Measurements from ENCODE around the gene LTC4S. TPM values are rescaled to one million over a fixed set of nuclear protein-coding genes. Genes with fewer than 3 reads are reported as not detected.
A peak's percentile ranks its signal among the peaks of the same experiment; 100 is the strongest.

Gene LTC4S
- total RNA-seq, 1 donor from 2014 or later = 5.5 TPM

DNA sequence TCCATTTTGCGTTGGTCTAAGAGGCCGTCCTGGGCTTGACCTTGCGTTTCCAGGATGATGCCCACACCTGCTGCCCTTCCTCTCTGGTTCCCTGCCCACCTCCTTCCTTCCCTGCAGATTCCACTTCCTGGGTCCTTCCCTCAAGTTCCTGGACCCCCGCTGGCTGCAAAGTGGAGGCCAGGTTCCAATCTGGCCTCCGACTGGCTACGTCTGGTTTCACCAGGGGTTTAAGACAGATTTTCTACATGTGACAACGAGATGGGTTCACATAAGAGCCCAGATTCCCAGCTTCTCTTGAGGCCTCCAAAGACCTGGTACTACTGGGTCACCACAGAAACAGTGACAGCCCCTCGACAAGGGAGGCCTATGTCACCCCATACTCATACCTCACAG, 10.8 kb downstream of the LTC4S start:
- Mint-ChIP-seq H3K4me1 (ENCODE audit: low read depth) (peaks cover 15% of the 10 kb centered on the region), H3K27ac (no peak overlapping the region), H3K4me3 (ENCODE audit: low read depth) (peak overlapping the region; percentile 86), H3K27me3 (no peaks in the 10 kb centered on the region), H3K9me3 (ENCODE audit: low read depth) (no peaks in the 10 kb centered on the region), H3K36me3 (ENCODE audit: insufficient read depth) (peaks cover 5% of the 10 kb centered on the region)
- DNase-seq (ENCODE audit: low spot score, unreplicated experiment) = no peak
- no peak for TF ChIP-seq CTCF (IDR thresholded peaks at IDR 0.05; ENCODE audit: unreplicated experiment)

- H3K36me3 Mint-ChIP-seq (ENCODE audit: insufficient read depth) = peaks cover 5% of the 10 kb centered on the region
- H3K27me3 Mint-ChIP-seq = no peaks in the 10 kb centered on the region
- H3K4me1 Mint-ChIP-seq (ENCODE audit: low read depth) = peaks cover 15% of the 10 kb centered on the region
- peak overlapping the region; percentile 86 for H3K4me3 Mint-ChIP-seq (ENCODE audit: low read depth)
- TF ChIP-seq CTCF (IDR thresholded peaks at IDR 0.05; ENCODE audit: unreplicated experiment) = no peak
- DNase-seq (ENCODE audit: low spot score, unreplicated experiment) = no peak
- peak overlapping the region; percentile 84 for H3K27ac Mint-ChIP-seq
- no peaks in the 10 kb centered on the region for H3K9me3 Mint-ChIP-seq (ENCODE audit: low read depth)
These were observed 11.3 kb downstream of the LTC4S start for GRCh38 chr5:179805070-179805528.

- Mint-ChIP-seq H3K27ac (peak overlapping the region; percentile 84), H3K4me3 (ENCODE audit: low read depth) (peak overlapping the region; percentile 86), H3K27me3 (no peaks in the 10 kb centered on the region), H3K9me3 (ENCODE audit: low read depth) (no peaks in the 10 kb centered on the region), H3K36me3 (ENCODE audit: insufficient read depth) (peaks cover 5% of the 10 kb centered on the region), H3K4me1 (ENCODE audit: low read depth) (peaks cover 15% of the 10 kb centered on the region)
- no peak for DNase-seq (ENCODE audit: low spot score, unreplicated experiment)
- TF ChIP-seq CTCF (IDR thresholded peaks at IDR 0.05; ENCODE audit: unreplicated experiment) = no peak
These were observed 11.9 kb downstream of the LTC4S start for GRCh38 chr5:179805529-179806249.

GRCh38 chr5:179806250-179807048, 12.7 kb downstream of the LTC4S start, which contains the start of gene MGAT4B:
Gene MGAT4B, minus strand, starts transcription at chr5:179806866. Its CDS starts 283 bp downstream, at chr5:179806583.
- H3K4me3 Mint-ChIP-seq (ENCODE audit: low read depth) = peak within 1 kb of the TSS; percentile 75
- DNase-seq (ENCODE audit: low spot score, unreplicated experiment) = peak; percentile 48
- peak within 1 kb of the TSS; percentile 85 for H3K27ac Mint-ChIP-seq

More at GRCh38 chr5:179806250-179807048, 12.7 kb downstream of the LTC4S start, which contains the start of gene MGAT4B:
- Mint-ChIP-seq H3K4me1 (ENCODE audit: low read depth) (peaks cover 15% of the 10 kb centered on the region), H3K36me3 (ENCODE audit: insufficient read depth) (peaks cover 5% of the 10 kb centered on the region), H3K27me3 (no peaks in the 10 kb centered on the region), H3K9me3 (ENCODE audit: low read depth) (no peaks in the 10 kb centered on the region)
- TF ChIP-seq CTCF (IDR thresholded peaks at IDR 0.05; ENCODE audit: unreplicated experiment) = no peak

All from progenitor cell of endocrine pancreas (in vitro differentiated cells).